Body of pancreas (tissue), 4 donors: ENCODE data around the gene IP6K3.

Experiments used
- CTCF ChIP-seq, 7 experiments: fragments of 450-650 bp in 4 of 7; fragments of 200-600 bp in 3 of 7; sonication (generic) in 3 of 7; IDR thresholded peaks; one replicate each; pipeline ENCODE4 v1.5.1; 2016 to 2019; ENCODE audit warnings: antibody characterized with exemption in 7 of 7
- POLR2A ChIP-seq, 3 donors: fragments of 450-650 bp; IDR thresholded peaks; one replicate each; pipeline ENCODE4 v1.6.1; 2016; ENCODE audit warnings: antibody characterized with exemption in 3 of 3, mild to moderate bottlenecking in 2 of 3

DNA sequence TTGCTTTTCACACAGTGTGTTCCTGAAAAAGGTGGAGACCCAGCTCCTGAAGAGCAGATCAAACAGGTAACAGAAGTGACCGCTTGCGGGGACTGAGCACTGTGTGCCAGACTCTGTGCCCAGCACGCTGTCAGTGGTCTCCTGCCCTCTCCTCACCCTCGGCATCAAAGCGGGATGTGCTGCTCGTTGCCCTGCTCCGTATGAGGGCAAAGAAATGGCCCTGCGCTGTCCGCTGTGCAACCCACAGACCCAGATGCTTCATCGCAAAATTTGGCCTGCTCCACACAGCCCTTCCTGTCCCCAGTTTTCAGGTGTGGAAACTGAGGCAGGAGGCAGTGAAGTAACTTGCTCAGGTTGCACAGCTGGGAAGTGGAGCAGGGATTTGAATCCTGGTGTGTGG, 48.9 kb downstream of the IP6K3 start:
- TF ChIP-seq CTCF (IDR thresholded peaks at IDR 0.05) (no peak), POLR2A (IDR thresholded peaks at IDR 0.05) (no peak)
